Lower lobe of right lung (tissue), 2 donors: ENCODE measurements around the gene ICAM2. TPM values are rescaled to one million over a fixed set of nuclear protein-coding genes. Genes with fewer than 3 reads are reported as not detected.

Source experiments
- ATAC-seq, 2 donors: fragments of 200-7000 bp; cut with Tn5 transposase; one replicate each; pipeline ENCODE4 v1.9.1; 2020 to 2022; ENCODE audit warnings: mild to moderate bottlenecking in 2 of 2, moderate library complexity in 2 of 2
- DNase-seq: peaks from one replicate; pipeline ENCODE4 v3.0.0-alpha.2; 2020
- H3K27ac ChIP-seq: fragments of 200-600 bp; one replicate; pipeline ENCODE4 v1.8.0; 2022
- H3K27me3 ChIP-seq: fragments of 200-600 bp; one replicate; pipeline ENCODE4 v1.8.0; 2022; ENCODE audit warnings: low read depth
- H3K36me3 ChIP-seq: fragments of 200-600 bp; one replicate; pipeline ENCODE4 v1.8.0; 2022; ENCODE audit warnings: mild to moderate bottlenecking
- H3K4me1 ChIP-seq: fragments of 200-600 bp; one replicate; pipeline ENCODE4 v1.8.0; 2022
- H3K4me3 ChIP-seq: fragments of 200-600 bp; one replicate; pipeline ENCODE4 v1.8.0; 2022; ENCODE audit warnings: mild to moderate bottlenecking
- H3K9me3 ChIP-seq: fragments of 200-600 bp; one replicate; pipeline ENCODE4 v1.8.0; 2022
- CTCF ChIP-seq: fragments of 200-600 bp; IDR thresholded peaks from one replicate; pipeline ENCODE4 v1.8.0; 2022; ENCODE audit warnings: antibody characterized with exemption, mild to moderate bottlenecking
- intact Hi-C: fragments of 100-400 bp; cut with DNase I; formaldehyde crosslinking; loops from one replicate; pipeline ENCODE4 v1.11.0; 2022
- total RNA-seq: library from RNA; stranded (reverse); fragmentation: NEBNext Ultra II Directional; extraction: Animal tissue kit (Norgen Biotek cat#: 25700); gene quantifications from one replicate; pipeline ENCODE4 v1.2.1, GENCODE V29; 2021
- donor health status: DM: no; HTN: yes; CAD: no; lungs with severe emphysema.

ICAM2 gene
- total RNA-seq, 1 donor from 2014 or later = 69.2 TPM

- peaks cover 27% of the 10 kb centered on the region for H3K4me1 ChIP-seq
- no peak for ATAC-seq
- H3K27me3 ChIP-seq = no peaks in the 10 kb centered on the region
- H3K27ac ChIP-seq = no peak overlapping the region
- no peak for TF ChIP-seq CTCF
- intact Hi-C loops = no loop called here
- DNase-seq = no peak
- no peaks in the 10 kb centered on the region for H3K9me3 ChIP-seq
- no peaks in the 10 kb centered on the region for H3K36me3 ChIP-seq
- no peak overlapping the region for H3K4me3 ChIP-seq
These were observed 41.9 kb downstream of the ICAM2 start for GRCh38 chr17:63978272-63979200.

GRCh38 chr17:63976702-63977101, 43.7 kb downstream of the ICAM2 start:
- H3K36me3 ChIP-seq = no peaks in the 10 kb centered on the region
- H3K4me3 ChIP-seq = no peak overlapping the region
- intact Hi-C loops = no loop called here
- ATAC-seq = no peak
- H3K4me1 ChIP-seq = peaks cover 17% of the 10 kb centered on the region
- no peaks in the 10 kb centered on the region for H3K9me3 ChIP-seq
- H3K27ac ChIP-seq = no peak overlapping the region
- TF ChIP-seq CTCF = no peak
- no peaks in the 10 kb centered on the region for H3K27me3 ChIP-seq
- no peak for DNase-seq

DNA sequence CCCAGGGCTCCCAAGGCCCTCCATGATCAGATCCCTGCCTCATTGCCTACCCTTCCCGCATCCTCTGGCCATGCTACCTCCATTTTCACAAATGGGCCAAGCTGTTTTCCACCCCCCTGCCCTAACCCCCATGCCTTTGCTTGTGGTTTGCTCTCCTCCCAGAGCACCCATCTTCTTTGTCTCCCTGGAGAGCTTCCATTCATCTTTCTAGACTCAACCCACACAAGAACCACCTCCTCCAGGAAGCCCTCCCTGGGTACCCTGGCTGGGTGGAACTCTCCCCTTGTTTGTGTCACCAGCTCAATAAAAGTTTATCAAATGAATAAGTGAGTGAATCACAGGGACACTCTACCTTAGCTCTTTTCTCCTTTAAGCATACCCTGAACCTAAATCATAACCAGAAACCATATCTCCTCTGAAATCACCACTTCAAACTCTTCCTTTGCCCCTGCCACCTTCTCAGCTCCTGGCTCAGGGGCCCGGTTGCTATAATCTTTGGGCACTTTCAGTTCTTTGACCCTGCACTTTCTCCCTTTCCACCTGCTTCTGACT, 44.8 kb downstream of the ICAM2 start:
- TF ChIP-seq CTCF = no peak
- no peak for ATAC-seq
- Histone ChIP-seq H3K9me3 (no peaks in the 10 kb centered on the region), H3K4me1 (peaks cover 9% of the 10 kb centered on the region), H3K27ac (no peak overlapping the region), H3K27me3 (no peaks in the 10 kb centered on the region), H3K36me3 (no peaks in the 10 kb centered on the region), H3K4me3 (no peak overlapping the region)
- no peak for DNase-seq
- intact Hi-C loops = no loop called here

- Histone ChIP-seq H3K9me3 (no peaks in the 10 kb centered on the region), H3K4me3 (no peak overlapping the region), H3K4me1 (peaks cover 2% of the 10 kb centered on the region), H3K27me3 (no peaks in the 10 kb centered on the region), H3K27ac (no peak overlapping the region), H3K36me3 (no peaks in the 10 kb centered on the region)
- no peak for ATAC-seq
- no peak for TF ChIP-seq CTCF
- intact Hi-C loops = no loop called here
- DNase-seq = no peak
These were observed 45.7 kb downstream of the ICAM2 start for GRCh38 chr17:63974594-63975192.

DNA sequence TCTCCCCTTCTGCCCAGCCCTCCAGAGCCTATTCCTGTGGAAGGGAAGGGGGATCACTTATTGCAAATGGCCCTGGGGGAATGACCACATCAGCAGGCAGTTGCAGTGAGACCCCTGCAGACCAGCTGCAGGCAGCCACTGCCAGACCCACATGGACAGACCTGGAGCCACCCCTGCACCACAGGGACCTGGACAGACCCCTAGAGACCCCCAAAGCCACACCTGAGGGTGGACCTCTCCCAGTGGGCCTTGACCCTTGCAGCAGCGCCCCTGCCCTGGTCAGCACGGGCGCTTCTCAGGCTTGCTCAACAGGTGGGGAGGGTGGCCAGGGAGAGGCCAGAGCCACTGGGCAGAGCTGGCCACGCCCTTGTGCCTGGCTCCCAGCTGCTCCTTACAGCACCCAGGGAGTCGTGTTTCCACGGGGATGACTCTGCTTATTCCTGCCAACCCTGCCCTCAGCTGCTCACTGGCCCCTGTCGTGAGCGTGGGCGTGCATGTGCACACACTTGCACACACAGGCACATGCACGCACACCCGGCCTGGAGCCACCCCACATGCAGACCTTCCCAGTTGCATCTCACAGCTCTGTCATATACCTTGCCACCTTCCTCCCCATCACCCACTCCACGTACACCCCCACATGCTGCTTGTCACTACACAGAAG, 46.4 kb downstream of the ICAM2 start:
- TF ChIP-seq CTCF = no peak
- Histone ChIP-seq H3K27me3 (no peaks in the 10 kb centered on the region), H3K4me3 (no peak overlapping the region), H3K9me3 (no peaks in the 10 kb centered on the region), H3K27ac (no peak overlapping the region), H3K36me3 (no peaks in the 10 kb centered on the region), H3K4me1 (no peaks in the 10 kb centered on the region)
- DNase-seq = no peak
- peak in 1 of 2 donors; percentile 37 for ATAC-seq
- intact Hi-C loops = no loop called here
